ENCODE results near the gene PLEKHM2.
A peak's percentile ranks its signal among the peaks of the same experiment; 100 is the strongest.
"Not testable (repeated sequence)": the region's sequence is repeated elsewhere in the genome, so short reads cannot be mapped to it uniquely, and the experiment has no call there.

The PLEKHM2 gene

DNA sequence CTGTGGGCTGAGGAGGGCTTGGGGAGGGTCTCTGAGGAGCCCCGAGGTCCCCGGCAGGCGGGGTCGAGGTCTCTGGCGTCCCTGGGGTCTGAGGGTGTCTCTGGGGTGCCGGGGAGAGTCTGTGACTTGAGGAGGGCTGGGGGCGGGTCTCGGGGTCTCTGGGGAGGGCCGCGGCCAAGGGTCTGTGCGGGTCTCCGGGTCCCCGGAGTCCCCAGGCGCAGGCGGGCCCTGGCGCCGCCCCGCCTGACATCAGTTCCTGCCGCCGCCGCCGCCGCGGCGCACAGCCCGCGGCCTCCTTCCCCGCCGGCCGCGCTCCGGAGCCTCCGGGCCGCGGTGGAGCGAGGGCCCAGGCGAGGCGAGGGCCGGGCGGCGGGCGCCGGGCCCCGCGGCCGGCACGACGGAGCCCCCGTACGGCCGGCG lies at the start of gene PLEKHM2:
Gene PLEKHM2 (plus strand): TSS at position 279 of the 420 bp plus-strand sequence. CDS start 239 bp downstream, outside the sequence.
- DNase-seq (ENCODE audit: low read depth in 2 of 3, low spot score in 1 of 3) = peak in 2 of 3 donors; percentile 19 to 35

- no peak for DNase-seq (ENCODE audit: low read depth in 2 of 3, low spot score in 1 of 3)
Observed at GRCh38 chr1:15636436-15636835, 47.7 kb upstream of the PLEKHM2 start.

GRCh38 chr1:15637826-15638225 lies 46.3 kb upstream of the PLEKHM2 start:
- no peak for DNase-seq (ENCODE audit: low read depth in 2 of 3, low spot score in 1 of 3)

DNA sequence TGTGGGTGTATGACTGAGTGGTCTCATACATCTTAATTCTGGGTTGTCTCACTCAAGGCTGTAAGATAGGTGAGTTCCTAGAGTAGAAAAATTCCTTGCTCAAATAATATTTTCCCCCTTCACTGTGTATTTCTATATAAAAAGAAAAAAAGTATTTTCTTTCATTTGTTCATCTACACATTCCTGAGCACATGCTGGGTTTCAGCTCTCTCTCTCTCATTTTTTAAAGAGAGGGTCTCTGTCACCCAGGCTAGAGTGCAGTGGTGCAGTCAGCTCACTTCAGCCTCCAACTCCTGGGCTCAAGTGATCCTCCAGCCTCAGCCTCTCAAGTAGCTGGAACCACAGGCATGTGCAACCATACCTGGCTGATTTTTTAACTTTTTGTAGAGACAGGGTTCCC lies 44.9 kb upstream of the PLEKHM2 start:
- no peak for DNase-seq (ENCODE audit: low read depth in 2 of 3, low spot score in 1 of 3)

DNA sequence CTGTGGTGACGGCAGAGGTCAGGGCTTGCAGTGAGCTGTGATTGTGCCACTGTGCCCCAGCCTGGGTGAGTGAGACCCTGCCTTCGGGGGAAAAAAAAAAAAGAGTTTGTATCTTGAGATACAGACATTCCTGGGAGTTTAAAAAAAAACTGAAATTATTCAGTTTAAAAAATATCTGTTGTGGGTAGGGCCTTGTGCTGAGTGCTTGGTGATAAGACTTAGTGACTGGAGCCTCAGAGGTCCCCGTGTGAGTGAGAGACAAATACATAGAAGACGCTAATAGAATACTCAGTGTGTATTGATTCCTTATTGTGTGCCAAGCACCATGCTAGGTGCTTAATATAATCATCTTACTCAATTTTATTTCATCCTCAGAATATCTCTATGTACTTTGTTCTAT lies 44.2 kb upstream of the PLEKHM2 start:
- DNase-seq (ENCODE audit: low read depth in 2 of 3, low spot score in 1 of 3) = no peak

DNA sequence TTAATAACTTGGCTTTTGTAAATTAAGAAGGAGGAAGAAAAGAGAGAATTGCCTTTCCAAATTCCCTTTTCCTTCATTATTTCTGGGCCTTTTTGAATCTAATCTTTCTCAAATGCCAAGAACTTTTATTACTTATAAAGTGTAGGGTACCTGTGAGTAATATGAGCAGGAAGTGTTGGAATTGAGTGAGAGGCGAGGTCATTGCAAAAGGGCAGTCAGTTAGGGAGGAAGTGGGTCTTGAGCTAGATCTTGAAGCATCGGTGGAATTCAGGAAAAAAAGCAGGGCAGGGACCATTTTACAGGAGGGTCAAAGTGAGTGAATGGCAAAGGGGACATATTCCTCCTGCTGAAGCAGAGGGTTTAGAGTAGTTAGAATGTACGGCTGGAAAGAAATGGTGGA lies 43.5 kb upstream of the PLEKHM2 start:
- no peak for DNase-seq (ENCODE audit: low read depth in 2 of 3, low spot score in 1 of 3)

GRCh38 chr1:15649937-15650336 lies 34.2 kb upstream of the PLEKHM2 start:
- no peak for DNase-seq (ENCODE audit: low read depth in 2 of 3, low spot score in 1 of 3)

- DNase-seq (ENCODE audit: low read depth in 2 of 3, low spot score in 1 of 3) = no peak
Observed at GRCh38 chr1:15650433-15650832, 33.7 kb upstream of the PLEKHM2 start.

DNA sequence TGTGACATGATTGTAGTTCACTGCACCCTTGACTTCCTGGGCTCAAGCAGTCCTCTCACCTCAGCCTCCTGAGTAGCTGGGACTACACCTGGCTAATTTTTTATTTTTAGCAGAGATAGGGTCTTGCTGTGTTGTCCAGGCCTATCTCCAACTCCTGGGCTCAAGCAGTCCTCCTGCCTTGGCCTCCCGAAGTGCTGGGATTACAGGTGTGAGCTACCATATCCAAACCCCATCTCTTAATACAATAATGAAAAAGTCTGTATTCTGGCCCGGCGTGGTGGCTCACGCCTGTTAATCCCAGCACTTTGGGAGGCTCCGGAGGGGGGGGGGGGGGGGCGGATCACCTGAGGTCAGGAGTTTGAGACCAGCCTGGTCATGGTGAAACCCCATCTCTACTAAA lies 32.0 kb upstream of the PLEKHM2 start:
- DNase-seq (ENCODE audit: low read depth in 2 of 3, low spot score in 1 of 3) = not testable (repeated sequence)

DNA sequence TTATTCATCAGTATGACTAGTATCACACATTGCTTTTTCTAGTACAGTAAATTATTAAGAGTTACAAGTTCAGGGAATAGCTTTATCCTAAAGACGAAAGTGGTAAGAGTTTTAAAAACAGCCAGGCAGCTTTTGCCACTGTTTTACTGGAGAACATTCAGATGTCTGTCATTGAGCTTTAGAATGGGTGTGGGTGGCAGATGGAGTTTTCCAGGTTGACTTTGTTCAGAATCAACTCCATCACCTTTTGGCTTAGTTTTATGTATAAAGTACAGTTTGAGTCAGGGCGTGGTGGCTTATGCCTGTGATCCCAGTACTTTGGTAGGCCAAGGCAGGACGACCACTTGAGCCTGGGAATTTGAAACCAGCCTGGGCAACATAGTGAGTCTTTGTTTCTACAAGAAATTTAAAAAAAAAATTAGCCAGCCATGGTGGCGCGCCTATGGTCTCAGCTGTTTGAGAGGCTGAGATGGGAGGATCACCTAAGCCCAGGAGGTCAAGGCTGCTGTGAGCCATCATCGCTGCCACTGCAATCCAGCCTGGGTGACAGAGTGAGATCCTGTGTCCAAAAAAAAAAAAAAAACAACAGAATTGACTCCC lies 29.9 kb upstream of the PLEKHM2 start:
- no peak for DNase-seq (ENCODE audit: low read depth in 2 of 3, low spot score in 1 of 3)

DNA sequence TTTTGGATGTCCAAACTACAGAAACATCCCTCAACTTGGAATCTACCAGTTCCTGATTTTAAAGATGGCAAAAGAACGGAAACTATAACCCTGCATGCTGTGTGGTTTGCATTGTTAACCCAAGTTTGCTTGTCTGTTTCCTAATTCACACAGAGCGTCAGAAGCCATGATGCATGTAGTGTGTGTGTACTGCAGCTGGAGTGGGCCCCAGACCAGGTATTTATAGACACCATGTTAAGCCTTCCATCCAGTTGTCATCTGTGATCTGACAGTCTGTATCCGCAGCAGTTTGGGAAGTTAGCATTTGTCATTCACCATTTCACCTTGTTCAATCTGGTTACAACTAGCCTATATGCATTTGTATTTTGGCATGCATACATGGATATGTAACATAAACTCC lies 27.7 kb upstream of the PLEKHM2 start:
- DNase-seq (ENCODE audit: low read depth in 2 of 3, low spot score in 1 of 3) = no peak

GRCh38 chr1:15657021-15657420 lies 27.1 kb upstream of the PLEKHM2 start:
- DNase-seq (ENCODE audit: low read depth in 2 of 3, low spot score in 1 of 3) = no peak

- DNase-seq (ENCODE audit: low read depth in 2 of 3, low spot score in 1 of 3) = no peak
Observed at GRCh38 chr1:15660151-15660550, 24.0 kb upstream of the PLEKHM2 start.

- DNase-seq (ENCODE audit: low read depth in 2 of 3, low spot score in 1 of 3) = no peak
Observed at GRCh38 chr1:15662477-15662876, 21.6 kb upstream of the PLEKHM2 start.

DNA sequence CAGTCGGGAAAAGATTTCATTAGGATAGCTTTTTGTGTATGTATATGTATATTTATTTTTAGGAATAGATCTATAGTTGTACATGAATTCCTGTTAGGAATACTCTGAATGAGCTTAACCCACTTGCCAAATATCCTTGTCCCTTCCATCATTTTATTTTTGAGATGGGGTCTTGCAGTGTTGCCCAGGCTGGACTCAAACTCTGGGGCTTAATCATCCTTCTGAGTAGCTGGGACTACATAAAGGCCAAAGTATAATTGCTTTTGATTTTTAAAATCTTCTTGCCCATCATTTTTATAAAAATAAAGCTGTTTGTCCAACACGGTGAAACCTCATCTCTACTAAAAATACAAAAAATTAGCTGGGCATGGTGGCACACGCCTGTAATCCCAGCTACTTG lies 20.2 kb upstream of the PLEKHM2 start:
- DNase-seq (ENCODE audit: low read depth in 2 of 3, low spot score in 1 of 3) = no peak

- DNase-seq (ENCODE audit: low read depth in 2 of 3, low spot score in 1 of 3) = no peak
Observed at GRCh38 chr1:15667362-15667761, 16.8 kb upstream of the PLEKHM2 start.

DNA sequence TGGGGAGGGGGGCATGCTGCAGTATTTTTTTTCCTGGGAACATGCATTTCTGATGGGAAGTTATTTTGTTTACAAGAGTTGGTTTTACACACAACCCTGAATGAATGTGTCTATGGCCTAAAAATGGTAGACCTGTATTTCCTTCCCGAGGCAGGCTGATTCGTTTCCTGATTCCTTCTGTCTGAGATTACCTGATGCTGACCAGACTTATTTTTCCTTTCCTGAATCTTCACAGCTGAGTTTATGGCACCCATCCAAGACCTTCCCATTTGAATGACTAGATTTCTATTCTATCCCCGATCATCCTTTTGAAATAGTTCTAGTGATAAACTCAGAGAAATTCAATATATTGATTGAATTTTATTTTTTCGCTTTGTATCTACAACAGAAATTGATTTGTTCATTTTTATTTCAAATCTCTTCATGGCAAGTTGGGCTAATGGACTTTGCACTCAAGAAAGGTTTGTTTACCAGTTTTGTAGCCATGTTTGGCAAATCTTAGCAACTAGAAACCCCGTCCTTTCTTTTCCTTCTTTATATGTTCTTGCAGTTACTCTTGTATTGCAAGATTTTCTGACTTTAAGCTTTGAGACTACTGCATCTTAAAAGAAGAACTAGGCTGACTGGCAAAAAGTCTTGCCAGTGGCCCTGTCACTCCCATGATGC lies 15.9 kb upstream of the PLEKHM2 start:
- DNase-seq (ENCODE audit: low read depth in 2 of 3, low spot score in 1 of 3) = no peak

DNA sequence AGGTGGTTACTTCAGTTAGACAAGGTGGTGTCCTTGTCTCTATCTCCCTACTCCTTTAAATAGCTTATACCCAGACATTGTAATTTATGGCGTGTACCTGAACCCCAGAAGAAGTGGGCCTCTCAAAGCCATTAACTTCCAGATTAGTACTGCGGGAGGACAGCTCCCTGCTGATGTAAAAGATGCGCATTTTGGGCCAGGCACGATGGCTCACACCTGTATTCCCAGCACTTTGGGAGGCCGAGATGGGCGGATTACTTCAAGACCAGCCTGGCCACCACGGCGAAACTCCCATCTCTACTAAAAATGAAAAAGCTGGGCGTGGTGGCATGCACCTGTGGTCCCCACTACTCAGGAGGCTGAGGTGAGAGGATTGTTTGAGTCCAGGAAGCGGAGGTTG lies 15.0 kb upstream of the PLEKHM2 start:
- no peak for DNase-seq (ENCODE audit: low read depth in 2 of 3, low spot score in 1 of 3)

- DNase-seq (ENCODE audit: low read depth in 2 of 3, low spot score in 1 of 3) = no peak
Observed at GRCh38 chr1:15669864-15670263, 14.3 kb upstream of the PLEKHM2 start.

DNA sequence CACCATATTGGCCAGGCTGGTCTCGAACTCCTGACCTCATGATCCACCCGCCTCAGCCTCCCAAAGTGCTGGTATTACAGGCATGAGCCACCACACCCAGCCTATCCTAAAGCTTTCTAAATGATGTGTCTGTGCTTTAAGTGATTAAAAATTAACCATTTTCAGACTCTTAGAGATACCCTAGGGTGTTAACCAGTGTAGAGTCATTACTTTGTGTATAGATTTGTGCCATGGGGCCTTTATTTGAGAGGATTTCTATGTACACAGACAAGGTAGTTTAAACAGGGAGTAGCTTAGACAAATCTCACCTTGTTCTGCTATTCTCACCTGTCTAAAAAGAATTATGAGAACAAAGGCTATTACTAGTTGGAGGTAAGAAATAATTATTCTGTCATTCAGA lies 12.7 kb upstream of the PLEKHM2 start:
- no peak for DNase-seq (ENCODE audit: low read depth in 2 of 3, low spot score in 1 of 3)

- no peak for DNase-seq (ENCODE audit: low read depth in 2 of 3, low spot score in 1 of 3)
Observed at GRCh38 chr1:15674386-15675159, 9.5 kb upstream of the PLEKHM2 start.

GRCh38 chr1:15676010-15676409 lies 8.1 kb upstream of the PLEKHM2 start:
- no peak for DNase-seq (ENCODE audit: low read depth in 2 of 3, low spot score in 1 of 3)
